ENCODE measurements around the gene CGB2. TPM values are rescaled to one million over a fixed set of nuclear protein-coding genes. Genes with fewer than 3 reads are reported as not detected.

CGB2 gene
- total and polyA plus RNA-seq, 9 of the 15 experiments (the other 6 are each of a cell fraction or from before 2014, with no cell fraction given): 0.22 TPM; not detected in 8

GRCh38 chr19:48982280-48982679 lies 49.4 kb upstream of the CGB2 start (continued):
- TF ChIP-seq THAP12 (CRISPR knock-in tag; IDR thresholded peaks at IDR 0.05): no peak
- TF ChIP-seq ZNF143 (CRISPR knock-in tag; IDR thresholded peaks at IDR 0.05): peak; percentile 67
- no peak for TF ChIP-seq TFAM (CRISPR knock-in tag; conservative IDR thresholded peaks at IDR 0.05)
- TF ChIP-seq SRSF7 (optimal IDR thresholded peaks at IDR 0.05; ENCODE audit: low read depth, low read length): no peak
- TF ChIP-seq ZFP91 (CRISPR knock-in tag; IDR thresholded peaks at IDR 0.05): no peak
- no peak for TF ChIP-seq TAL1 (IDR thresholded peaks at IDR 0.05)
- peak; percentile 56 for TF ChIP-seq NR2C1 (IDR thresholded peaks at IDR 0.05)
- TF ChIP-seq NR2C1 (tag; IDR thresholded peaks at IDR 0.05): peak; percentile 63
- no peak for TF ChIP-seq ZNF592 (IDR thresholded peaks at IDR 0.05)

Measured in K562 (cell line).